H9 (cell line): ENCODE data around the gene ERAL1. TPM values are rescaled to one million over a fixed set of nuclear protein-coding genes. Genes with fewer than 3 reads are reported as not detected.

Experiments used
- DNase-seq: peaks from one replicate; pipeline ENCODE4 v3.0.0-alpha.2; 2017
- H2AFZ ChIP-seq: one replicate; pipeline ENCODE4 v1.6.1; 2013; ENCODE audit warnings: mild to moderate bottlenecking, low read length, control low read depth, moderate library complexity
- H2AK5ac ChIP-seq: 2 replicates; pipeline ENCODE4 v1.6.1; 2013; ENCODE audit warnings: low read length, control low read depth, mixed read lengths; ENCODE audit not compliant: insufficient read length
- H2BK120ac ChIP-seq: one replicate; pipeline ENCODE4 v1.6.1; 2013; ENCODE audit warnings: low read depth, mild to moderate bottlenecking, low read length, control low read depth, inconsistent platforms; ENCODE audit not compliant: poor library complexity, severe bottlenecking
- H2BK12ac ChIP-seq: 2 replicates; pipeline ENCODE4 v1.6.1; 2013; ENCODE audit warnings: low read length, control low read depth, mixed read lengths, low read depth; ENCODE audit not compliant: insufficient read length
- H2BK15ac ChIP-seq: 2 replicates; pipeline ENCODE4 v1.6.1; 2013; ENCODE audit warnings: low read depth, low read length, control low read depth
- H2BK20ac ChIP-seq: one replicate; pipeline ENCODE4 v1.6.1; 2013; ENCODE audit warnings: low read depth, mild to moderate bottlenecking, low read length, control low read depth, inconsistent platforms; ENCODE audit not compliant: poor library complexity, severe bottlenecking
- H2BK5ac ChIP-seq: 2 replicates; pipeline ENCODE4 v1.6.1; 2013; ENCODE audit warnings: low read length, control low read depth, mixed read lengths; ENCODE audit not compliant: insufficient read length
- H3K14ac ChIP-seq: 2 replicates; pipeline ENCODE4 v1.6.1; 2013; ENCODE audit warnings: low read length, control low read depth; ENCODE audit not compliant: insufficient read depth
- H3K18ac ChIP-seq: 2 replicates; pipeline ENCODE4 v1.6.1; 2013; ENCODE audit warnings: low read depth, mild to moderate bottlenecking, mixed read lengths, low read length, control low read depth; ENCODE audit not compliant: insufficient read length
- H3K23ac ChIP-seq: 2 replicates; pipeline ENCODE4 v1.6.1; 2013; ENCODE audit warnings: low read length, control low read depth, mixed read lengths, low read depth; ENCODE audit not compliant: insufficient read length
- H3K23me2 ChIP-seq: 2 replicates; pipeline ENCODE4 v1.6.1; 2013; ENCODE audit warnings: low read depth, mild to moderate bottlenecking, mixed read lengths, low read length, control low read depth; ENCODE audit not compliant: insufficient read length, poor library complexity, severe bottlenecking
- H3K27ac ChIP-seq: 2 replicates; pipeline ENCODE4 v1.5.1; 2013; ENCODE audit warnings: low read length, control low read depth, mixed read lengths, low read depth; ENCODE audit not compliant: insufficient read length
- H3K27me3 ChIP-seq: 2 replicates; pipeline ENCODE4 v1.6.1; 2013; ENCODE audit warnings: low read length, control low read depth, inconsistent platforms; ENCODE audit not compliant: insufficient read depth
- H3K4ac ChIP-seq: 2 replicates; pipeline ENCODE4 v1.6.1; 2013; ENCODE audit warnings: low read depth, mild to moderate bottlenecking, control low read depth, inconsistent platforms, low read length, moderate library complexity
- H3K4me1 ChIP-seq: 2 replicates; pipeline ENCODE4 v1.6.1; 2013; ENCODE audit warnings: low read length, control low read depth, inconsistent platforms; ENCODE audit not compliant: insufficient read depth
- H3K4me2 ChIP-seq: 2 replicates; pipeline ENCODE4 v1.6.1; 2013; ENCODE audit warnings: low read length, control low read depth, mixed read lengths; ENCODE audit not compliant: insufficient read length, insufficient read depth
- H3K56ac ChIP-seq: 2 replicates; pipeline ENCODE4 v1.6.1; 2013; ENCODE audit warnings: low read depth, mild to moderate bottlenecking, mixed read lengths, low read length, control low read depth; ENCODE audit not compliant: insufficient read length
- H3K79me1 ChIP-seq: 2 replicates; pipeline ENCODE4 v1.6.1; 2013; ENCODE audit warnings: low read depth, mild to moderate bottlenecking, moderate library complexity, low read length, control low read depth, inconsistent platforms; ENCODE audit not compliant: insufficient read depth, poor library complexity, severe bottlenecking
- H3K79me2 ChIP-seq: 2 replicates; pipeline ENCODE4 v1.6.1; 2013; ENCODE audit warnings: low read length, control low read depth, inconsistent platforms; ENCODE audit not compliant: insufficient read depth
- H3K9ac ChIP-seq: 2 replicates; pipeline ENCODE4 v1.6.1; 2013; ENCODE audit warnings: low read length, control low read depth, mixed read lengths; ENCODE audit not compliant: insufficient read length; ENCODE audit errors: extremely low read depth
- H3K9me3 ChIP-seq: one replicate; pipeline ENCODE4 v1.6.1; 2013; ENCODE audit warnings: low read depth, low read length, inconsistent platforms; ENCODE audit not compliant: control insufficient read depth
- H3T11ph ChIP-seq: one replicate; pipeline ENCODE4 v1.6.1; 2013; ENCODE audit warnings: mild to moderate bottlenecking, low read length, control low read depth, inconsistent platforms
- H4K20me1 ChIP-seq: one replicate; pipeline ENCODE4 v1.6.1; 2013; ENCODE audit not compliant: control insufficient read depth, insufficient read length, insufficient read depth
- H4K5ac ChIP-seq: 2 replicates; pipeline ENCODE4 v1.6.1; 2013; ENCODE audit warnings: low read depth, mild to moderate bottlenecking, mixed read lengths, low read length, control low read depth; ENCODE audit not compliant: insufficient read length
- H4K8ac ChIP-seq: replicated peaks from 2 replicates; pipeline ENCODE4 v1.6.1; 2013; ENCODE audit warnings: low read length, control low read depth, mixed read lengths, low read depth; ENCODE audit not compliant: insufficient read length
- H4K91ac ChIP-seq: 2 replicates; pipeline ENCODE4 v1.6.1; 2013; ENCODE audit warnings: low read depth, mild to moderate bottlenecking, moderate library complexity, mixed read lengths, low read length, control low read depth; ENCODE audit not compliant: insufficient read length
- H3K27ac Mint-ChIP-seq, 3 experiments: 2 replicates in 2 of 3; 3 replicates in 1 of 3; pipeline ENCODE4 v1.8.0; 2020 to 2021; ENCODE audit warnings: mixed read lengths in 3 of 3, mild to moderate bottlenecking in 1 of 3, moderate library complexity in 1 of 3
- H3K27me3 Mint-ChIP-seq: 2 replicates; pipeline ENCODE4 v1.8.0; 2021; ENCODE audit warnings: low read depth, mild to moderate bottlenecking, moderate library complexity, mixed read lengths
- H3K36me3 Mint-ChIP-seq, 3 experiments: 2 replicates in 2 of 3; 3 replicates in 1 of 3; pipeline ENCODE4 v1.8.0; 2020 to 2021; ENCODE audit warnings: low read depth in 3 of 3, mixed read lengths in 3 of 3; ENCODE audit not compliant: insufficient read depth in 1 of 3
- H3K4me1 Mint-ChIP-seq, 2 experiments: 2 replicates each; pipeline ENCODE4 v1.8.0; 2020; ENCODE audit warnings: mixed read lengths in 2 of 2
- H3K4me3 Mint-ChIP-seq, 2 experiments: 2 replicates in 1 of 2; 3 replicates in 1 of 2; pipeline ENCODE4 v1.8.0; 2020 to 2021; ENCODE audit warnings: mild to moderate bottlenecking in 2 of 2, mixed read lengths in 2 of 2, moderate library complexity in 1 of 2
- H3K9me3 Mint-ChIP-seq, 2 experiments: 2 replicates in 1 of 2; 3 replicates in 1 of 2; pipeline ENCODE4 v1.8.0; 2020; ENCODE audit warnings: mild to moderate bottlenecking in 2 of 2, mixed read lengths in 2 of 2, moderate library complexity in 1 of 2
- WGBS: extraction: QIAGEN DNeasy Blood & Tissue Kit; methylation state at CpG from one replicate; pipeline ENCODE4 v1.1.7; 2013; ENCODE audit warnings: missing lambda C conversion rate, low lambda C conversion rate, mixed read lengths; ENCODE audit not compliant: insufficient read length; ENCODE audit errors: extremely low coverage; 5-methylcytosine and 5-hydroxymethylcytosine counted together
- total RNA-seq: library from RNA; stranded (reverse); gene quantifications from 2 replicates; pipeline ENCODE4 v1.2.1, GENCODE V29; 2021
- TF ChIP-seq, protein P1 (sequence below): fragments of 200-600 bp; sonication (generic); conservative IDR thresholded peaks from 3 replicates; pipeline ENCODE4 v1.8.0; 2021; ENCODE audit warnings: antibody characterized with exemption, mild to moderate bottlenecking

Gene ERAL1
- total RNA-seq, 1 experiment from 2014 or later = 67.8 TPM

DNA sequence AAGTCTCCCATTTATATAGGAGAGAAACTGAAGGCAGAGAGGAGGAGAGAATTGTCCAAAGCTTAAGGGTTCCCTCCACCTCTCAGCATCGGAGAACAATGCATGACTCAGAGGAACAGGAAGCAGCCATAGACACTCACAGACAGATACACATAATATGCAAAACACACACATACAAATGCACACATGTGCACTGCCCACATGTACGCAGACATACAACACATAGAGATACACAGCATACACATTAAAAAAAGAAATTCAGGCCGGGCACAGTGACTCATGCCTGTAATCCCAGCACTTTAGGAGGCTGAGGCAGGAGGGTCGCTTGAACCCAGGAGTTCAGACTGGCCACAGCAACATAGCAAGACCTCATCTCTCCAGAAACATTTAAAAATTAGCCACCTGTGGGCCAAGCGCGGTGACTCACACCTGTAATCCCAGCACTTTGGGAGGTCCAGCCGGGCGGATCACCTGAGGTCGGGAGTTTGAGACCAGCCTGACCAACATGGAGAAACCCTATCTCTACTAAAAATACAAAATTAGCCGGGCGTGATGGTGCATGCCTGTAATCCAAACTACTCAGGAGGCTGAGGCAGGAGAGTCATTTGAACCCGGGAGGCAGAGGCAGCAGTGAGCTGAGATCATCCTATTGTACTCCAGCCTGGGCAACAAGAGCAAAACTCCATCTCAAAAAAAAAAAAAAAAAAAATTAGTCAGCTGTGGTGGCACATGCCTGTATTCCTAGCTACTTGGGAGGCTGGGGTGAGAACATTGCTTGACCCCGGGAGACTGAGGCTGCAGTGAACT, 11.3 kb downstream of the ERAL1 start:
- H4K5ac ChIP-seq = no peak overlapping the region
- no peak overlapping the region for H4K8ac ChIP-seq
- H3K4me1 ChIP-seq = no peaks in the 10 kb centered on the region; the same call in 1 of the 2 replicates
- no peak overlapping the region for H2AK5ac ChIP-seq
- H3K4me2 ChIP-seq = no peak overlapping the region
- H3K4me1 Mint-ChIP-seq = peaks cover 14 to 23% of the 10 kb centered on the region in 2 experiments
- no CpG with 5 or more reads among the region's 13 CpGs for WGBS
- H3K36me3 Mint-ChIP-seq = peaks cover 0 to 5% (median 0%) of the 10 kb centered on the region in 3 experiments; a peak in 1 of 7 replicates
- no peaks in the 10 kb centered on the region for H4K20me1 ChIP-seq
- no peak overlapping the region for H3K23ac ChIP-seq
- H3K18ac ChIP-seq = no peak overlapping the region
- no peak overlapping the region for H3K4ac ChIP-seq
- H3K79me1 ChIP-seq = no peaks in the 10 kb centered on the region
- no peak overlapping the region for H2BK15ac ChIP-seq
- H3K4me3 Mint-ChIP-seq = no peak overlapping the region
- H2BK20ac ChIP-seq = no peak overlapping the region
- no peak overlapping the region for H2BK5ac ChIP-seq
- DNase-seq = no peak
- no peak overlapping the region for H3T11ph ChIP-seq
- H3K14ac ChIP-seq = no peak overlapping the region
- H3K27me3 ChIP-seq = no peaks in the 10 kb centered on the region
- H2BK12ac ChIP-seq = no peak overlapping the region
- no peak overlapping the region for H3K9ac ChIP-seq
- no peak overlapping the region for H3K27ac ChIP-seq
- H3K56ac ChIP-seq = no peak overlapping the region
- no peaks in the 10 kb centered on the region for H3K9me3 ChIP-seq
- H2BK120ac ChIP-seq = no peak overlapping the region
- H3K79me2 ChIP-seq = no peaks in the 10 kb centered on the region
- peaks cover 8% of the 10 kb centered on the region for H3K27me3 Mint-ChIP-seq
- H2AFZ ChIP-seq = no peak overlapping the region
- H3K23me2 ChIP-seq = peaks cover 3% of the 10 kb centered on the region
- no peak overlapping the region; a peak in 1 of 7 replicates for H3K27ac Mint-ChIP-seq
- no peaks in the 10 kb centered on the region for H3K9me3 Mint-ChIP-seq
- TF ChIP-seq, protein P1, sequence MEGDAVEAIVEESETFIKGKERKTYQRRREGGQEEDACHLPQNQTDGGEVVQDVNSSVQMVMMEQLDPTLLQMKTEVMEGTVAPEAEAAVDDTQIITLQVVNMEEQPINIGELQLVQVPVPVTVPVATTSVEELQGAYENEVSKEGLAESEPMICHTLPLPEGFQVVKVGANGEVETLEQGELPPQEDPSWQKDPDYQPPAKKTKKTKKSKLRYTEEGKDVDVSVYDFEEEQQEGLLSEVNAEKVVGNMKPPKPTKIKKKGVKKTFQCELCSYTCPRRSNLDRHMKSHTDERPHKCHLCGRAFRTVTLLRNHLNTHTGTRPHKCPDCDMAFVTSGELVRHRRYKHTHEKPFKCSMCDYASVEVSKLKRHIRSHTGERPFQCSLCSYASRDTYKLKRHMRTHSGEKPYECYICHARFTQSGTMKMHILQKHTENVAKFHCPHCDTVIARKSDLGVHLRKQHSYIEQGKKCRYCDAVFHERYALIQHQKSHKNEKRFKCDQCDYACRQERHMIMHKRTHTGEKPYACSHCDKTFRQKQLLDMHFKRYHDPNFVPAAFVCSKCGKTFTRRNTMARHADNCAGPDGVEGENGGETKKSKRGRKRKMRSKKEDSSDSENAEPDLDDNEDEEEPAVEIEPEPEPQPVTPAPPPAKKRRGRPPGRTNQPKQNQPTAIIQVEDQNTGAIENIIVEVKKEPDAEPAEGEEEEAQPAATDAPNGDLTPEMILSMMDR = no peak
- H4K91ac ChIP-seq = no peak overlapping the region
